K562 (cell line): ENCODE results near the gene IQCN. TPM values are rescaled to one million over a fixed set of nuclear protein-coding genes. Genes with fewer than 3 reads are reported as not detected.

Experiments used
- CAMTA2 ChIP-seq: fragments of 250-450 bp; sonication (Bioruptor Pico); conservative IDR thresholded peaks from 2 replicates; pipeline ENCODE4 v1.5.1; 2022
- NFE2L1 ChIP-seq: fragments of 450-650 bp; IDR thresholded peaks from 2 replicates; pipeline ENCODE4 v1.6.1; 2016; ENCODE audit warnings: missing genetic modification characterization, low read depth, mild to moderate bottlenecking, missing compliant biosample characterization, moderate library complexity, borderline replicate concordance
- RAD51 ChIP-seq: fragments of 450-650 bp; IDR thresholded peaks from 2 replicates; pipeline ENCODE4 v1.7.1; 2016; ENCODE audit warnings: low read depth, mild to moderate bottlenecking, borderline replicate concordance
- SRSF3 ChIP-seq: fragments of 200-400 bp; formaldehyde crosslinking; IDR thresholded peaks from 2 replicates; pipeline ENCODE4 v1.6.1; 2016; ENCODE audit warnings: mild to moderate bottlenecking, low read length, moderate library complexity; ENCODE audit not compliant: insufficient read depth
- SUPT5H ChIP-seq: fragments of 450-650 bp; IDR thresholded peaks from 2 replicates; pipeline ENCODE4 v1.6.1; 2016
- TRIM28 ChIP-seq: fragments of 450-650 bp; IDR thresholded peaks from 2 replicates; pipeline ENCODE4 v1.6.1; 2017
- ZNF695 ChIP-seq: fragments of 450-650 bp; formaldehyde crosslinking; IDR thresholded peaks from 2 replicates; pipeline ENCODE4 v1.4.0; 2020; ENCODE audit warnings: mild to moderate bottlenecking, moderate library complexity
- polyA plus RNA-seq, 8 experiments: library from polyadenylated mRNA; depleted of rRNA in 4 of 8; stranded (reverse) in 5 of 8; unstranded in 3 of 8; fragments of >200 nt; fragmentation: Nextera tagmentation in 2 of 8; fragmentation: Illumina TruSeq in 1 of 8; extraction: Ambion mirVana in 2 of 8; extraction: Trizol in 1 of 8; gene quantifications; 2 replicates each; pipeline versions ENCODE4 v1.2.1 to v1.2.3, GENCODE V29; 2011 to 2014; ENCODE audit warnings: inconsistent platforms in 1 of 8, missing spikeins in 1 of 8
- total RNA-seq, 7 experiments: library from RNA; depleted of rRNA in 6 of 7; stranded (reverse); fragments of >200 nt in 6 of 7; fragmentation: Illumina TruSeq in 2 of 7; extraction: Trizol in 2 of 7; gene quantifications; 2 replicates each; pipeline versions ENCODE4 v1.2.1 to v1.2.3, GENCODE V29; 2011 to 2021; ENCODE audit warnings: low replicate concordance in 1 of 7
- TF ChIP-seq, protein P1 (sequence below): fragments of 450-650 bp; IDR thresholded peaks from 2 replicates; pipeline ENCODE4 v1.6.1; 2014; ENCODE audit warnings: low read depth, mild to moderate bottlenecking, moderate library complexity, borderline replicate concordance
- TF ChIP-seq, protein P2 (sequence below): fragments of 250-450 bp; sonication (Bioruptor Pico); IDR thresholded peaks from 2 replicates; pipeline ENCODE4 v1.9.0; 2021; ENCODE audit warnings: mild to moderate bottlenecking, inconsistent platforms
- TF ChIP-seq, protein P3 (sequence below), 3 experiments: IDR thresholded peaks in 2 of 3; conservative IDR thresholded peaks in 1 of 3; 2 replicates each; pipeline ENCODE4 v1.5.1; 2011 to 2012; ENCODE audit warnings: low read length in 3 of 3, mild to moderate bottlenecking in 3 of 3, control low read depth in 2 of 3, improper control_type of control experiment in 1 of 3, inconsistent platforms in 1 of 3, low read depth in 1 of 3, mixed read lengths in 1 of 3, moderate library complexity in 1 of 3; ENCODE audit not compliant: insufficient read depth in 2 of 3
- TF ChIP-seq, protein P4 (sequence below), 3 experiments: fragments of 200-800 bp in 1 of 3; fragments of 250-450 bp in 1 of 3; fragments of 450-650 bp in 1 of 3; sonication (Bioruptor Pico) in 1 of 3; sonication (Bioruptor generic) in 1 of 3; formaldehyde crosslinking in 1 of 3; IDR thresholded peaks; 2 replicates each; pipeline versions ENCODE4 v1.6.1 to v1.8.0; 2016 to 2022; ENCODE audit warnings: mild to moderate bottlenecking in 2 of 3, missing genetic modification characterization in 2 of 3, missing compliant biosample characterization in 1 of 3, moderate library complexity in 1 of 3
- TF ChIP-seq, protein P5 (sequence below): IDR thresholded peaks from 3 replicates; pipeline ENCODE4 v1.6.1; 2011; ENCODE audit warnings: borderline replicate concordance, mild to moderate bottlenecking, moderate library complexity; ENCODE audit not compliant: insufficient read length; ENCODE audit errors: extremely low read depth

IQCN gene
- total and polyA plus RNA-seq, 9 of the 15 experiments (the other 6 are each of a cell fraction or from before 2014, with no cell fraction given) = 0.01 to 0.07 (median 0.04) TPM; not detected in 3

DNA sequence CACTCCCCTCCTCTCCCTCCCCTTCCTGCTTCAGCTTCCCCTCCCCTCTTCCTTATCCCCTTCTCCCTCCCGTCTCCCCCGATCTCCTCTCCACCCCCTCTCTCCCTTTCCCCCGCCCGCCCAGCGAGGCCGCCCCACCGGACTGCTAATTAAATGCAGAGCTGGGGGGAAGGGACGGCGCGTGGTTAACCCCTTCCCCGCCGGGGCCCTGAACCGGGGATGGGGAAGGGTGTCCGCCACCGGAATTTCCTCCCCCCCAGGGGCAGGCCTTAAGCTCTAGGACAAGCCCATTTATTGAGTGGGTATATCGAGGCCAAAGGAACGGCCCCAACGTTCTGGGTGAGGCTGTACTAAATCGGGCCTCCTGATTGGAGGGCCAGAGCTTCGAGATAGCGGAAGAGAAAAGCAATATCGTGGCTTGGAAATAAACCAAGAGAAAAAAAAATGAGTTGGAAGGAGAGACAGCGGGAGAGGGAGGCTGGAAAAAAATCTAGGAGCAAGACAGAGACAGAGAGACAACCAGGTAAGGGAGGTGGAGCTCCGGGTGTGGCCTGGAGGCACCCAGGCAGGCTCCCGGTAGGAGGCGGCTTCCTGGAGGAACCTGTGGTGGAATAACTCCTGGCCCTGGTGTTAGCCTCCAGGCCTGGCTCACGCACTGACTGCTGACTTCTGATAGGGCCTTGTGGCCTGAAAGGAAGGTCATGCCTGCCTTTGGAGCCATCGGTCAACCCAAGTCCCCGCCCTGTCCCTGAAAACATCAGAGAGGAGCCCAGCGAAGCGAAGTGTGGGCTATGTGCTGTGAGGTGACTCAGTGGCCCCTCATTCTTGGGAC is 18.8 kb upstream of the IQCN start (continued):
- TF ChIP-seq CAMTA2 (no peak; the same call in 1 of the 2 replicates), ZNF695 (CRISPR knock-in tag) (no peak), RAD51 (no peak), SUPT5H (peak; percentile 37), SRSF3 (no peak), TRIM28 (no peak), NFE2L1 (no peak)
- TF ChIP-seq, protein P1, sequence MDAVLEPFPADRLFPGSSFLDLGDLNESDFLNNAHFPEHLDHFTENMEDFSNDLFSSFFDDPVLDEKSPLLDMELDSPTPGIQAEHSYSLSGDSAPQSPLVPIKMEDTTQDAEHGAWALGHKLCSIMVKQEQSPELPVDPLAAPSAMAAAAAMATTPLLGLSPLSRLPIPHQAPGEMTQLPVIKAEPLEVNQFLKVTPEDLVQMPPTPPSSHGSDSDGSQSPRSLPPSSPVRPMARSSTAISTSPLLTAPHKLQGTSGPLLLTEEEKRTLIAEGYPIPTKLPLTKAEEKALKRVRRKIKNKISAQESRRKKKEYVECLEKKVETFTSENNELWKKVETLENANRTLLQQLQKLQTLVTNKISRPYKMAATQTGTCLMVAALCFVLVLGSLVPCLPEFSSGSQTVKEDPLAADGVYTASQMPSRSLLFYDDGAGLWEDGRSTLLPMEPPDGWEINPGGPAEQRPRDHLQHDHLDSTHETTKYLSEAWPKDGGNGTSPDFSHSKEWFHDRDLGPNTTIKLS = peak; percentile 30; the same call in 1 of the 2 replicates
- TF ChIP-seq, protein P2, sequence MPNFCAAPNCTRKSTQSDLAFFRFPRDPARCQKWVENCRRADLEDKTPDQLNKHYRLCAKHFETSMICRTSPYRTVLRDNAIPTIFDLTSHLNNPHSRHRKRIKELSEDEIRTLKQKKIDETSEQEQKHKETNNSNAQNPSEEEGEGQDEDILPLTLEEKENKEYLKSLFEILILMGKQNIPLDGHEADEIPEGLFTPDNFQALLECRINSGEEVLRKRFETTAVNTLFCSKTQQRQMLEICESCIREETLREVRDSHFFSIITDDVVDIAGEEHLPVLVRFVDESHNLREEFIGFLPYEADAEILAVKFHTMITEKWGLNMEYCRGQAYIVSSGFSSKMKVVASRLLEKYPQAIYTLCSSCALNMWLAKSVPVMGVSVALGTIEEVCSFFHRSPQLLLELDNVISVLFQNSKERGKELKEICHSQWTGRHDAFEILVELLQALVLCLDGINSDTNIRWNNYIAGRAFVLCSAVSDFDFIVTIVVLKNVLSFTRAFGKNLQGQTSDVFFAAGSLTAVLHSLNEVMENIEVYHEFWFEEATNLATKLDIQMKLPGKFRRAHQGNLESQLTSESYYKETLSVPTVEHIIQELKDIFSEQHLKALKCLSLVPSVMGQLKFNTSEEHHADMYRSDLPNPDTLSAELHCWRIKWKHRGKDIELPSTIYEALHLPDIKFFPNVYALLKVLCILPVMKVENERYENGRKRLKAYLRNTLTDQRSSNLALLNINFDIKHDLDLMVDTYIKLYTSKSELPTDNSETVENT (CRISPR knock-in tag) = no peak
- TF ChIP-seq, protein P3, sequence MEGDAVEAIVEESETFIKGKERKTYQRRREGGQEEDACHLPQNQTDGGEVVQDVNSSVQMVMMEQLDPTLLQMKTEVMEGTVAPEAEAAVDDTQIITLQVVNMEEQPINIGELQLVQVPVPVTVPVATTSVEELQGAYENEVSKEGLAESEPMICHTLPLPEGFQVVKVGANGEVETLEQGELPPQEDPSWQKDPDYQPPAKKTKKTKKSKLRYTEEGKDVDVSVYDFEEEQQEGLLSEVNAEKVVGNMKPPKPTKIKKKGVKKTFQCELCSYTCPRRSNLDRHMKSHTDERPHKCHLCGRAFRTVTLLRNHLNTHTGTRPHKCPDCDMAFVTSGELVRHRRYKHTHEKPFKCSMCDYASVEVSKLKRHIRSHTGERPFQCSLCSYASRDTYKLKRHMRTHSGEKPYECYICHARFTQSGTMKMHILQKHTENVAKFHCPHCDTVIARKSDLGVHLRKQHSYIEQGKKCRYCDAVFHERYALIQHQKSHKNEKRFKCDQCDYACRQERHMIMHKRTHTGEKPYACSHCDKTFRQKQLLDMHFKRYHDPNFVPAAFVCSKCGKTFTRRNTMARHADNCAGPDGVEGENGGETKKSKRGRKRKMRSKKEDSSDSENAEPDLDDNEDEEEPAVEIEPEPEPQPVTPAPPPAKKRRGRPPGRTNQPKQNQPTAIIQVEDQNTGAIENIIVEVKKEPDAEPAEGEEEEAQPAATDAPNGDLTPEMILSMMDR (IDR thresholded peaks at IDR 0.05 in 2 of 3, conservative IDR thresholded peaks at IDR 0.05 in 1 of 3; ENCODE audit: insufficient read depth in 2 of 3, low read depth in 1 of 3, low read length in 3 of 3) = peak in 2 of 3 experiments; percentile 1 to 10; a peak in 1 of 6 replicates
- TF ChIP-seq, protein P4, sequence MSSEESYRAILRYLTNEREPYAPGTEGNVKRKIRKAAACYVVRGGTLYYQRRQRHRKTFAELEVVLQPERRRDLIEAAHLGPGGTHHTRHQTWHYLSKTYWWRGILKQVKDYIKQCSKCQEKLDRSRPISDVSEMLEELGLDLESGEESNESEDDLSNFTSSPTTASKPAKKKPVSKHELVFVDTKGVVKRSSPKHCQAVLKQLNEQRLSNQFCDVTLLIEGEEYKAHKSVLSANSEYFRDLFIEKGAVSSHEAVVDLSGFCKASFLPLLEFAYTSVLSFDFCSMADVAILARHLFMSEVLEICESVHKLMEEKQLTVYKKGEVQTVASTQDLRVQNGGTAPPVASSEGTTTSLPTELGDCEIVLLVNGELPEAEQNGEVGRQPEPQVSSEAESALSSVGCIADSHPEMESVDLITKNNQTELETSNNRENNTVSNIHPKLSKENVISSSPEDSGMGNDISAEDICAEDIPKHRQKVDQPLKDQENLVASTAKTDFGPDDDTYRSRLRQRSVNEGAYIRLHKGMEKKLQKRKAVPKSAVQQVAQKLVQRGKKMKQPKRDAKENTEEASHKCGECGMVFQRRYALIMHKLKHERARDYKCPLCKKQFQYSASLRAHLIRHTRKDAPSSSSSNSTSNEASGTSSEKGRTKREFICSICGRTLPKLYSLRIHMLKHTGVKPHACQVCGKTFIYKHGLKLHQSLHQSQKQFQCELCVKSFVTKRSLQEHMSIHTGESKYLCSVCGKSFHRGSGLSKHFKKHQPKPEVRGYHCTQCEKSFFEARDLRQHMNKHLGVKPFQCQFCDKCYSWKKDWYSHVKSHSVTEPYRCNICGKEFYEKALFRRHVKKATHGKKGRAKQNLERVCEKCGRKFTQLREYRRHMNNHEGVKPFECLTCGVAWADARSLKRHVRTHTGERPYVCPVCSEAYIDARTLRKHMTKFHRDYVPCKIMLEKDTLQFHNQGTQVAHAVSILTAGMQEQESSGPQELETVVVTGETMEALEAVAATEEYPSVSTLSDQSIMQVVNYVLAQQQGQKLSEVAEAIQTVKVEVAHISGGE (CRISPR knock-in tag; IDR thresholded peaks at IDR 0.05) = no peak; a peak in 1 of 6 replicates
- TF ChIP-seq, protein P5, sequence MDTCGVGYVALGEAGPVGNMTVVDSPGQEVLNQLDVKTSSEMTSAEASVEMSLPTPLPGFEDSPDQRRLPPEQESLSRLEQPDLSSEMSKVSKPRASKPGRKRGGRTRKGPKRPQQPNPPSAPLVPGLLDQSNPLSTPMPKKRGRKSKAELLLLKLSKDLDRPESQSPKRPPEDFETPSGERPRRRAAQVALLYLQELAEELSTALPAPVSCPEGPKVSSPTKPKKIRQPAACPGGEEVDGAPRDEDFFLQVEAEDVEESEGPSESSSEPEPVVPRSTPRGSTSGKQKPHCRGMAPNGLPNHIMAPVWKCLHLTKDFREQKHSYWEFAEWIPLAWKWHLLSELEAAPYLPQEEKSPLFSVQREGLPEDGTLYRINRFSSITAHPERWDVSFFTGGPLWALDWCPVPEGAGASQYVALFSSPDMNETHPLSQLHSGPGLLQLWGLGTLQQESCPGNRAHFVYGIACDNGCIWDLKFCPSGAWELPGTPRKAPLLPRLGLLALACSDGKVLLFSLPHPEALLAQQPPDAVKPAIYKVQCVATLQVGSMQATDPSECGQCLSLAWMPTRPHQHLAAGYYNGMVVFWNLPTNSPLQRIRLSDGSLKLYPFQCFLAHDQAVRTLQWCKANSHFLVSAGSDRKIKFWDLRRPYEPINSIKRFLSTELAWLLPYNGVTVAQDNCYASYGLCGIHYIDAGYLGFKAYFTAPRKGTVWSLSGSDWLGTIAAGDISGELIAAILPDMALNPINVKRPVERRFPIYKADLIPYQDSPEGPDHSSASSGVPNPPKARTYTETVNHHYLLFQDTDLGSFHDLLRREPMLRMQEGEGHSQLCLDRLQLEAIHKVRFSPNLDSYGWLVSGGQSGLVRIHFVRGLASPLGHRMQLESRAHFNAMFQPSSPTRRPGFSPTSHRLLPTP = peak; percentile 83
